Lower lobe of right lung (tissue), 2 donors: ENCODE results near the gene ULBP3. TPM values are rescaled to one million over a fixed set of nuclear protein-coding genes. Genes with fewer than 3 reads are reported as not detected.

Experiments
- ATAC-seq, 2 donors: fragments of 200-7000 bp; cut with Tn5 transposase; one replicate each; pipeline ENCODE4 v1.9.1; 2020 to 2022; ENCODE audit warnings: mild to moderate bottlenecking in 2 of 2, moderate library complexity in 2 of 2
- DNase-seq: peaks from one replicate; pipeline ENCODE4 v3.0.0-alpha.2; 2020
- H3K27ac ChIP-seq: fragments of 200-600 bp; one replicate; pipeline ENCODE4 v1.8.0; 2022
- H3K27me3 ChIP-seq: fragments of 200-600 bp; one replicate; pipeline ENCODE4 v1.8.0; 2022; ENCODE audit warnings: low read depth
- H3K36me3 ChIP-seq: fragments of 200-600 bp; one replicate; pipeline ENCODE4 v1.8.0; 2022; ENCODE audit warnings: mild to moderate bottlenecking
- H3K4me1 ChIP-seq: fragments of 200-600 bp; one replicate; pipeline ENCODE4 v1.8.0; 2022
- H3K4me3 ChIP-seq: fragments of 200-600 bp; one replicate; pipeline ENCODE4 v1.8.0; 2022; ENCODE audit warnings: mild to moderate bottlenecking
- H3K9me3 ChIP-seq: fragments of 200-600 bp; one replicate; pipeline ENCODE4 v1.8.0; 2022
- intact Hi-C: fragments of 100-400 bp; cut with DNase I; formaldehyde crosslinking; loops from one replicate; pipeline ENCODE4 v1.11.0; 2022
- total RNA-seq: library from RNA; stranded (reverse); fragmentation: NEBNext Ultra II Directional; extraction: Animal tissue kit (Norgen Biotek cat#: 25700); gene quantifications from one replicate; pipeline ENCODE4 v1.2.1, GENCODE V29; 2021
- TF ChIP-seq, protein P1 (sequence below): fragments of 200-600 bp; IDR thresholded peaks from one replicate; pipeline ENCODE4 v1.8.0; 2022; ENCODE audit warnings: antibody characterized with exemption, mild to moderate bottlenecking
- donor health status: DM: no; HTN: yes; CAD: no; lungs with severe emphysema.

Gene ULBP3
- total RNA-seq, 1 donor from 2014 or later = 2.4 TPM

DNA sequence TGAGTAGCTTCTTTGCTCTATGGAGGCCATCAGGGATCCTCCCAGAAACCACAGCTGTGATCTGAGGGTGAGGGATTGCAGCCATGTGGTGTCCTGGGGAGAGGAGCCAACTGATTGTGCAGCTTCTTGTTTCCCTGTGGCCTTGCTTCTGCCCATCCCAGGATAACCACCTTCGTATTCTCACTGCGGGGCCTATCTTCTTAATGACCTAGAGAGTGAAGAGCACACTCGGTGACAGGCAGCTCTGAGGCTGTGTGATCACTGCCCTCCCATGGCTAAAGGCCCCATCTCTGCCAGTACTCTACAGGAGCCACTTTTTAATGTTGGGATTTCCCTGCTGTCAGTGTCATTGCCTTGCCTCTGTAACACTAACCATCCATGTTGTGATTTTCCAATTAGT lies 38.3 kb downstream of the ULBP3 start:
- Histone ChIP-seq H3K4me1 (peaks cover 10% of the 10 kb centered on the region), H3K9me3 (no peaks in the 10 kb centered on the region), H3K27ac (no peak overlapping the region), H3K4me3 (no peak overlapping the region), H3K27me3 (peaks cover 29% of the 10 kb centered on the region), H3K36me3 (no peaks in the 10 kb centered on the region)
- TF ChIP-seq, protein P1, sequence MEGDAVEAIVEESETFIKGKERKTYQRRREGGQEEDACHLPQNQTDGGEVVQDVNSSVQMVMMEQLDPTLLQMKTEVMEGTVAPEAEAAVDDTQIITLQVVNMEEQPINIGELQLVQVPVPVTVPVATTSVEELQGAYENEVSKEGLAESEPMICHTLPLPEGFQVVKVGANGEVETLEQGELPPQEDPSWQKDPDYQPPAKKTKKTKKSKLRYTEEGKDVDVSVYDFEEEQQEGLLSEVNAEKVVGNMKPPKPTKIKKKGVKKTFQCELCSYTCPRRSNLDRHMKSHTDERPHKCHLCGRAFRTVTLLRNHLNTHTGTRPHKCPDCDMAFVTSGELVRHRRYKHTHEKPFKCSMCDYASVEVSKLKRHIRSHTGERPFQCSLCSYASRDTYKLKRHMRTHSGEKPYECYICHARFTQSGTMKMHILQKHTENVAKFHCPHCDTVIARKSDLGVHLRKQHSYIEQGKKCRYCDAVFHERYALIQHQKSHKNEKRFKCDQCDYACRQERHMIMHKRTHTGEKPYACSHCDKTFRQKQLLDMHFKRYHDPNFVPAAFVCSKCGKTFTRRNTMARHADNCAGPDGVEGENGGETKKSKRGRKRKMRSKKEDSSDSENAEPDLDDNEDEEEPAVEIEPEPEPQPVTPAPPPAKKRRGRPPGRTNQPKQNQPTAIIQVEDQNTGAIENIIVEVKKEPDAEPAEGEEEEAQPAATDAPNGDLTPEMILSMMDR = no peak
- intact Hi-C loops = no loop called here
- no peak for DNase-seq
- ATAC-seq = no peak

DNA sequence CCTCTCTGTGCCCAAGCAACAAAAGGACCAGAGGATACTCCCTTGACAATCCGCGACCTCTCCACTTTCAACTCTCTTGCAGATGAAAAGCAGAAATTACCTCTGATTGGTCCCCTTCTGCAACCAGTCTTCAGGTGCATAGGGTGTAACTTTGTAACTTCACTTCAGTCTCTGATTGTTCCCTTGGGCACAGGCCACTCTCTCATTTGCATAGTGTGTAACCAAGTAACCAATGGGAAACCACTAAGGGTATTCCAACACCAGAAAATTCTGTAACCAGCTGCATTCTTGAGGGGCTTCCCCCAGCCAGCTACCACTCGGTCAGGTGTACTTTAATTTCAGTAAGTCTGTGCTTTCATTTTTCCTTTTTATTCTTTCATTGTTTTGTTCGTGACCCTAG lies 39.2 kb downstream of the ULBP3 start:
- no peak overlapping the region for H3K4me3 ChIP-seq
- intact Hi-C loops = no loop called here
- H3K36me3 ChIP-seq = no peaks in the 10 kb centered on the region
- H3K27ac ChIP-seq = no peak overlapping the region
- DNase-seq (no peak), ATAC-seq (no peak)
- no peaks in the 10 kb centered on the region for H3K9me3 ChIP-seq
- H3K4me1 ChIP-seq = peaks cover 18% of the 10 kb centered on the region
- peaks cover 36% of the 10 kb centered on the region for H3K27me3 ChIP-seq
- TF ChIP-seq, protein P1 = no peak

DNA sequence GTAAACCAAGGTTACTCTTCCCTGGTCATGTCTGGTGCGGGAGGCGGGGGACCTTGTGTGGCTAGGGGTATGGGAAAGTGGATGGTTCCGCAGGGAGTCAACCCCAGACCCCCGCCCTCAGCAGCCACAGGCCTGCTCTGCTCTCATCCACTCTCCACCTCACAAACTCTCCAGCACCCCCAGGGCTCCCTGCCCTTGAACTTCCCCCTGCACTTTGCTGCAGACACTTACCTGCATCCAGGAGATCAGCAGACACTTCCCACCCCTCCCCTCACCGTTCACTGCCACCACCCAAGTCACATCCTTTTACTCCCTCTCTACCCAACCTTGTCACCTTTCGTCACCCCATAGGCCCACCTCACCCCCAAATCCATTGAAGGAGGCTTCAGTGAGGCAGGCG lies 39.6 kb downstream of the ULBP3 start:
- peaks cover 18% of the 10 kb centered on the region for H3K4me1 ChIP-seq
- no peak for DNase-seq
- H3K36me3 ChIP-seq = no peaks in the 10 kb centered on the region
- no peak overlapping the region for H3K27ac ChIP-seq
- H3K4me3 ChIP-seq = no peak overlapping the region
- H3K27me3 ChIP-seq = peaks cover 38% of the 10 kb centered on the region
- intact Hi-C loops = no loop called here
- ATAC-seq = no peak
- no peaks in the 10 kb centered on the region for H3K9me3 ChIP-seq
- TF ChIP-seq, protein P1 = no peak

DNA sequence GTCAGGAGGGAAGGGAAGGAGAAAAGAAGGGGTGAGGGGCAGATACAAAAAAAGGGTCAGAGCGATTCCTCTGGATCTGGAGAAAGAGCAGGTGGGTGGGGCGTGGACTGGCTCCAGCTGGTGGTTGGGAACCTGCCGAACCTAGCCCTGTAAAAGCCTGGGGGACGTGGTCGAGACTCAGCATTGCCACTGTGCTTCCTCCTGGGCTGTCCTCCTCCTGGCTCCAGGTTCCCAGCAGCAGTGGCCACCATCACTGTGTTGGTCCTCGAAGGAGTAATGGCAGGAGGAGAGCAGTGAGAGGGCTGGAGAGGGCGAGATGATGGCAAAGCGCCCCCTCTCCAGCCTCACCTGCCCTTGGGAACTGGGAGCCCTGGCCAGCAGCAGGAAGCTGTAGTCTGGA lies 40.1 kb downstream of the ULBP3 start:
- intact Hi-C loops = no loop called here
- H3K27me3 ChIP-seq = peaks cover 42% of the 10 kb centered on the region
- DNase-seq = no peak

DNA sequence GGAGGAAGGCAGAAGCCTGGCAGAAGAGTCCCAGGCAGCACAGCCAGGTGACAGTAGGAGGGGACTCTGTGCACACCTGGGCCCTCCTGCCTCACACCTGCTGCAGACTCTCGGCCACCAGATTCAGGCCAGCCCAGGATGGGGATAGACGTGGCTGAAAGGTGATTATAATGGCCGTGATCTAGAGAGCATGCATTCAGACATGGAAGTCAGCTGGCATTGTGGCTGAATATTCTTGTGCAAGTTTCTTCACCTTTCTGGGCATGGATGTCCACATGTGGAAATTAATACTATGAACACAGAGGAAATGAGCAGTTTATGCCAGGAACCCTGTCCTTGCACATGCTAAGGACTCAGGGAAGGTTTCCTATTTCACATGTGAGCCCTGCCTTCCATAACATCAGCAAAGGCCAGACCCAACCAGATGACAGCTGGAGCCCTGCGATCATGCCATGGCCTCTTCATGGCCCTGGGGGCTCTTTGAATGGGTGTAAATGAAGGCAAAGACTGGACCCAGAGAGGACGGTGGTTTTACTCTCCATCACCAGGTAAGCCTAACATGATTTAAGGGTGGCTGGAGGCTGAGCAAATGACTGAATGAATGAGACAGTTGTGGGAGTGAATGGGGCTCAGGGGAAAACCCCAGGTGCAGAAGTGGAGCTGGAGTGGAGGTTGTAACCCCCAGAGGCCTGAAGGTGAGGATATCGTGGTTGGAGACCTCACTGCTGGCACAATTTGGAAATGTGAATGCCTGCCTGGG lies 40.9 kb downstream of the ULBP3 start:
- no peak overlapping the region for H3K4me3 ChIP-seq
- no peak for DNase-seq
- H3K27me3 ChIP-seq = peaks cover 42% of the 10 kb centered on the region
- no peaks in the 10 kb centered on the region for H3K36me3 ChIP-seq
- H3K9me3 ChIP-seq = no peaks in the 10 kb centered on the region
- TF ChIP-seq, protein P1 = no peak
- no peak overlapping the region for H3K27ac ChIP-seq
- no peak for ATAC-seq
- peaks cover 17% of the 10 kb centered on the region for H3K4me1 ChIP-seq
- intact Hi-C loops = no loop called here

More for the DNA sequence above, 40.1 kb downstream of the ULBP3 start:
- ATAC-seq = no peak
- no peak overlapping the region for H3K27ac ChIP-seq
- H3K9me3 ChIP-seq = no peaks in the 10 kb centered on the region
- peaks cover 18% of the 10 kb centered on the region for H3K4me1 ChIP-seq
- no peak overlapping the region for H3K4me3 ChIP-seq
- H3K36me3 ChIP-seq = no peaks in the 10 kb centered on the region
- TF ChIP-seq, protein P1 = no peak
